Breast epithelium (tissue), 3 donors: ENCODE results near the gene AMMECR1L.

Experiments
- POLR2A ChIP-seq: fragments of 450-650 bp; IDR thresholded peaks from one replicate; pipeline ENCODE4 v1.6.1; 2016; ENCODE audit warnings: antibody characterized with exemption, mild to moderate bottlenecking, moderate library complexity
- TF ChIP-seq, protein P1 (sequence below), 3 donors: fragments of 450-650 bp; IDR thresholded peaks; one replicate each; pipeline ENCODE4 v1.5.1; 2016 to 2017; ENCODE audit warnings: antibody characterized with exemption in 3 of 3, mild to moderate bottlenecking in 3 of 3, moderate library complexity in 3 of 3

DNA sequence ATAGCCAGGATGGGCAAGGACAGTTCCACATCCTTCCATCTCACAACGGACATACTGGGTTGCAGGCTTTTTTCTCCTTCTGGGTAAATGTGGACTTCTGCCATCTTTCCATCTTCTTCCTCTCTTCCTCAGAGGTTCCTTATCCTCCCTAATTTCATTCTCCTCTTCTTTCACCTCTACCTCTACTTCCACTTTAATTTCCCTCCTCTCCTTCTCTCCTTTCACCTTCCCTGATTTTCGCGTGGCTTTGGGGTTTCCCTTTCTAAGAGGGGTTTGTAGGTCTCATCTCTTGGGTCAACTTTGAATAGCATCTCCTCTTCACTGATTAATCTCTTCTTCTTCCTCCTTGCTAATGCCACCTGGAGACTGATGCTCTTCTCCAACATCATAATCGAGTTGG lies 44.9 kb downstream of the AMMECR1L start:
- no peak for TF ChIP-seq POLR2A
- TF ChIP-seq, protein P1, sequence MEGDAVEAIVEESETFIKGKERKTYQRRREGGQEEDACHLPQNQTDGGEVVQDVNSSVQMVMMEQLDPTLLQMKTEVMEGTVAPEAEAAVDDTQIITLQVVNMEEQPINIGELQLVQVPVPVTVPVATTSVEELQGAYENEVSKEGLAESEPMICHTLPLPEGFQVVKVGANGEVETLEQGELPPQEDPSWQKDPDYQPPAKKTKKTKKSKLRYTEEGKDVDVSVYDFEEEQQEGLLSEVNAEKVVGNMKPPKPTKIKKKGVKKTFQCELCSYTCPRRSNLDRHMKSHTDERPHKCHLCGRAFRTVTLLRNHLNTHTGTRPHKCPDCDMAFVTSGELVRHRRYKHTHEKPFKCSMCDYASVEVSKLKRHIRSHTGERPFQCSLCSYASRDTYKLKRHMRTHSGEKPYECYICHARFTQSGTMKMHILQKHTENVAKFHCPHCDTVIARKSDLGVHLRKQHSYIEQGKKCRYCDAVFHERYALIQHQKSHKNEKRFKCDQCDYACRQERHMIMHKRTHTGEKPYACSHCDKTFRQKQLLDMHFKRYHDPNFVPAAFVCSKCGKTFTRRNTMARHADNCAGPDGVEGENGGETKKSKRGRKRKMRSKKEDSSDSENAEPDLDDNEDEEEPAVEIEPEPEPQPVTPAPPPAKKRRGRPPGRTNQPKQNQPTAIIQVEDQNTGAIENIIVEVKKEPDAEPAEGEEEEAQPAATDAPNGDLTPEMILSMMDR (IDR thresholded peaks at IDR 0.05): no peak
